ENCODE results near the gene ABCD1.
"Not testable (repeated sequence)": the region's sequence is repeated elsewhere in the genome, so short reads cannot be mapped to it uniquely, and the experiment has no call there.

ABCD1 gene

DNA sequence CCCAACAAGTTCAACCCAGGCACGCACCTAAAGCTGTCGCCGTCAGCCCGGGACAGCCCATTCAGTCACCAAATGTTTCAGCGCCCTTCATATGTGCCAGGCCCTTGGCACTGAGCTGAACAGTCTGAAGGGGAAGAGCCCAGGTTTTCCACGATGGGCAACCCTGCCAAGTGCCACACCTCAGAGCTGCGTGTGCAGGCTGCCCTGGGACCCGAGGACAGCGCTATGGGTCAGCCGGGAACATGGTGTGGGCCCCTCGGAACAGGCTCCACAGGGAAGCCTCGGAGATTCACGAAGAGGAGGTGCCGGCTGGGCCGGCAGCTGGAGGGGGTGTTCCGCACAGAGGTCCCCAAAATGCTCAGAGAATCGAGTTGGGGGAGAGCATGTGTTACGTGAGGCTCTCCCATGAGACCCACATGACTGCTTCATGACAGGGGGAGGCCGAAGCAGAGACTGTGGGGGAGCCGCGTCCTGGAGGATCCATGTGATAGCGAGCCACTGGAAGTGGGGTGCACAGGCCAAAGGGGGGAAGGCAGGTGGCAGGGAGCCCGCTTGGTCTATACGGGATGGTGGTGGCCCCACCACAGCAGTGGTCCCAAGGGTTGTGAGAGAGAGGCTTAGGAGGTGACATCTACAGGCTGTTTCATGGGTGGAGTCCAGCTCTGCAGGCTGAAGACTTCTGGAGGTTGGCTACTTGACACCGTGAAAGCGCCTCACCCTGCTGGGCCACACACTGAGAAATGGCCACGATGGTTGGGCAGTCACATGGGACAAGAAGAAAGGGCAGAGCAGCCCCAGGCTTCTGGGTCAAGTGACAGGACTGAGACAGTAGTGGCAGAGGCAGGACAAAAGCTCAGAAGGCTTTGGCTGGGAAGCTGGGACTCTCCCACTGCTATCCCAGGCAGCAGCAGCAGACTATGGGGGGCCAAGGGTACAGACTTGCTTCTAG, 14.7 kb upstream of the ABCD1 start:
- DNase-seq (ENCODE audit: low spot score) = no peak

- no peak for DNase-seq (ENCODE audit: low spot score)
Observed at GRCh38 chrX:153714256-153714655, 10.4 kb upstream of the ABCD1 start.

- no peak for DNase-seq (ENCODE audit: low spot score)
Observed at GRCh38 chrX:153717445-153717844, 7.2 kb upstream of the ABCD1 start.

- no peak for DNase-seq (ENCODE audit: low spot score)
Observed at GRCh38 chrX:153719238-153719637, 5.4 kb upstream of the ABCD1 start.

DNA sequence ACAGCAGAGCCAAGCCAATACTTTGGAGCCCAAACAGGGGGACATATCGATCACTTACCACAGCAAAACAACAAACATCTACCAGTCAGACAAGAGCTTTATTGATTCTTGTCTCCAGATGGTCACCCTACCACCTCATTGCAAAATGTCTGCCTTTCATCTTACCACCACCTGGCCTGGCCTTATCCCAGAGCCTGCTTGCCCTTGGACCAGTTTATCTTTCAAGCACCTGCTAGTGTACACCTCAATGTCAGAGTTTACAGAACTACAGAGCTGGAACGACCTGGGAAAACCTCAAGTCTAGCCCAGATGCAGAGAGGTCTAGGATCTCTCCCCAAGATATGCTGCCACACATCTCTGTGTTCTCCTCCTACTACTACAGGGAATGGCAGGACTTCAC, 5.0 kb upstream of the ABCD1 start:
- no peak for DNase-seq (ENCODE audit: low spot score)

GRCh38 chrX:153722704-153723350, 1.8 kb upstream of the ABCD1 start:
- DNase-seq (ENCODE audit: low spot score) = no peak

- no peak for DNase-seq (ENCODE audit: low spot score)
Observed at GRCh38 chrX:153723351-153724251, 1.1 kb upstream of the ABCD1 start.

GRCh38 chrX:153725039-153725831, 579 bp downstream of the ABCD1 start:
- DNase-seq (ENCODE audit: low spot score) = no peak

- DNase-seq (ENCODE audit: low spot score) = peak; percentile 3
Observed at GRCh38 chrX:153725832-153726285, 1.2 kb downstream of the ABCD1 start.

GRCh38 chrX:153726286-153727122, 1.8 kb downstream of the ABCD1 start:
- DNase-seq (ENCODE audit: low spot score) = peak; percentile 66

GRCh38 chrX:153727123-153727931, 2.7 kb downstream of the ABCD1 start:
- peak; percentile 81 for DNase-seq (ENCODE audit: low spot score)

GRCh38 chrX:153728095-153728494, 3.4 kb downstream of the ABCD1 start:
- no peak for DNase-seq (ENCODE audit: low spot score)

DNA sequence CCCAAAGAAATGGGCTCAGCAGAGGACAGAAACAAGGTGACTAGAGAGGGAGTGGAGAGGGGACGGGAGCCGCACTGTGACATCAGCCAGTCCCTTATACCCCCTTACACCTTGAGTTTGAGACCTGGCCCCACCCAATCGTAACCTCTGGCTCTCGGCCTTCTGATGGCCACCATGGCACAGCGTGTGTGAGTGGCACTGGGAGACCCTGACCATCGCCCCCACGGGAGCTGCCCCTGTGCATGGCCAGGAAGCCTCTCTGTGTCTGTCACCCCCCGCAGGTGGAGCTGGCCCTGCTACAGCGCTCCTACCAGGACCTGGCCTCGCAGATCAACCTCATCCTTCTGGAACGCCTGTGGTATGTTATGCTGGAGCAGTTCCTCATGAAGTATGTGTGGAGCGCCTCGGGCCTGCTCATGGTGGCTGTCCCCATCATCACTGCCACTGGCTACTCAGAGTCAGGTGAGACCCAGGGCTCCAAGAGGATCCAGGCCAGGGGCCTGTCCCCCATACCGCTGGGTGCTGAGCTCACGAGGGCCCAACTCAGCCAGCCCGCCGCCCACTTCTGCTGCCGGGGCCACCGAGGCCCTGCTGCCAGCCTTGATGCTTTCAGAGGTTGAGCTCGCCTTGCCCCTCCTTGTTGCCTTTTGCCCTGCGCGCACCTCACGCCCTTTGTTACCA, 4.4 kb downstream of the ABCD1 start:
- no peak for DNase-seq (ENCODE audit: low spot score)

DNA sequence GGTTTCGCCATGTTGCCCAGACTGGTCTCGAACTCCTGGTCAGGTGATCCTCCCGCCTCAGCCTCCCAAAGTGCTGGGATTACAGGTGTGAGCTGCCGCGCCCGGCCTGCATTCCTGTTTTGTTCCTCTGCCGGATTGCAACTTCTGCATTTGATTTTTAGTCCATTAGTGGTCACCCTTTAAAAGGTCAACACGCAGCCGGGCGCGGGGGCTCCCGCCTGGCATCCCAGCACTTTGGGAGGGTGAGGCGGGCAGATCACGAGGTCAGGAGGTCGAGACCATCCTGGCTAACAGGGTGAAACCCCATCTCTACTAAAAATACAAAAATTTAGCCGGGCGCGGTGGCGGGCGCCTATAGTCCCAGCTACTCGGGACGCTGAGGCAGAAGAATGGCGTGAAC, 5.5 kb downstream of the ABCD1 start:
- DNase-seq (ENCODE audit: low spot score) = not testable (repeated sequence)

GRCh38 chrX:153731117-153731844, 6.6 kb downstream of the ABCD1 start:
- DNase-seq (ENCODE audit: low spot score) = no peak

GRCh38 chrX:153731845-153732215, 7.2 kb downstream of the ABCD1 start:
- DNase-seq (ENCODE audit: low spot score) = no peak

- DNase-seq (ENCODE audit: low spot score) = no peak
Observed at GRCh38 chrX:153732401-153732800, 7.7 kb downstream of the ABCD1 start.

- no peak for DNase-seq (ENCODE audit: low spot score)
Observed at GRCh38 chrX:153733651-153734240, 9.1 kb downstream of the ABCD1 start.
